ENCODE results near the gene MKKS. TPM values are rescaled to one million over a fixed set of nuclear protein-coding genes. Genes with fewer than 3 reads are reported as not detected.

The MKKS gene
- total and polyA plus RNA-seq, 10 of the 15 experiments (the other 5 are each of a cell fraction or from before 2014, with no cell fraction given), result 4.3 to 17.9 (median 7.7) TPM

DNA sequence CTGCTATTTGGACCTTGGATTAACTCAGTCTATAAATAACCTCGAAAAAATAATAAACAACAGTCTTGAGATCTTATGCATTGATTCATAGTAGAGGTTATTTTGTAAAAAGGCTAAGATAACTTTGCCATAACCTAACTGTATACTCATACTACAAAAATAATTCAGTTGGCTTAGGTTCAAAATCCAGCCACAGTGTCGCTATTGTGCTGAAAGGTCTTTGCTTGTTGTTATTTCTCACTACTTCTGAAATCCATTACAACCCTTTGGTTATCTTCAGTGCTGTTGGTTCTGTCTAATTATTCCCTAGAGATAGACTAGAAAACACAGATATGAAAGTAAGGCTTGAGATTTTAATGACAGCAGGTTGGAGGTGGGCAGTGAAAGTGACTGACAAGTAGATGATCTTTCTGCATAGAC lies 74.4 kb downstream of the MKKS start (continued):
- TF ChIP-seq, protein P1, sequence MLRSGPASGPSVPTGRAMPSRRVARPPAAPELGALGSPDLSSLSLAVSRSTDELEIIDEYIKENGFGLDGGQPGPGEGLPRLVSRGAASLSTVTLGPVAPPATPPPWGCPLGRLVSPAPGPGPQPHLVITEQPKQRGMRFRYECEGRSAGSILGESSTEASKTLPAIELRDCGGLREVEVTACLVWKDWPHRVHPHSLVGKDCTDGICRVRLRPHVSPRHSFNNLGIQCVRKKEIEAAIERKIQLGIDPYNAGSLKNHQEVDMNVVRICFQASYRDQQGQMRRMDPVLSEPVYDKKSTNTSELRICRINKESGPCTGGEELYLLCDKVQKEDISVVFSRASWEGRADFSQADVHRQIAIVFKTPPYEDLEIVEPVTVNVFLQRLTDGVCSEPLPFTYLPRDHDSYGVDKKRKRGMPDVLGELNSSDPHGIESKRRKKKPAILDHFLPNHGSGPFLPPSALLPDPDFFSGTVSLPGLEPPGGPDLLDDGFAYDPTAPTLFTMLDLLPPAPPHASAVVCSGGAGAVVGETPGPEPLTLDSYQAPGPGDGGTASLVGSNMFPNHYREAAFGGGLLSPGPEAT (IDR thresholded peaks at IDR 0.05; ENCODE audit: low read depth), result no peak
- TF ChIP-seq NBN (IDR thresholded peaks at IDR 0.05), result 0 out of 2 replicates have a peak, but pooled peaks have one; percentile 58
- TF ChIP-seq BCL11A (IDR thresholded peaks at IDR 0.05; ENCODE audit: low read depth, low read length), result peak; percentile 52; the same call in 1 of the 2 replicates
- TF ChIP-seq PRDM15 (CRISPR knock-in tag; IDR thresholded peaks at IDR 0.05), result no peak

DNA sequence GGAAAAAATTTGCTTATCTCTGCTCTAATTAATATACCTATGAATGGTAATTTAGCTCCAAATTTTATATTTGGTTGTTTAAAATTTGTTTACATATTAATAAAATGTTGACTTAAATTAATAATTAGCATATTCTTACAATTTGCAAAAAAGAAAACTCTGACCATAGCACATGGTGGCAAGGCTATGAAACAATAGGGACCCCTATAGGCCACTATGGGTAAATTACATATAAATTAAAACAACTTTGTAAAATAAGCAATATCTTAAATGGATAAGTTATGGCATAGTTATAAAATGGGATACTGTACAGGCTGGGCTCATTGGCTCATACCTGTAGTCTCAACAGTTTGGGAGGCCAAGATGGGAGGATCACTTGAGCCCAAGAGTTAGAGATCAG lies 76.0 kb downstream of the MKKS start:
- H3K27me3 ChIP-seq (replicated peaks in 1 of 2; ENCODE audit: control insufficient read depth in 2 of 2, insufficient read depth in 2 of 2, low read length in 1 of 2), result no peaks in the 10 kb centered on the region
- no TSS peak for BruUV-seq (replicated peaks)
- ChIA-PET CTCF (interaction anchor here (0.7 to 1.5 kb wide), 6 partner anchors 9 to 656 kb away, joined by 3 to 7 read pairs (median 4); no protein-coding TSS in a partner anchor), POLR2A (interaction anchor here (0.6 kb wide), 1 partner anchor 87 kb away, joined by 6 read pairs; no protein-coding TSS in a partner anchor), RAD21 (ENCODE audit: unreplicated experiment) (interaction anchor here (1.0 kb wide), 1 partner anchor 41 kb away, joined by 3 read pairs; no protein-coding TSS in a partner anchor), SMC1A (ENCODE audit: uncharacterized antibody, unreplicated experiment) (interaction anchor here (0.7 to 8.8 kb wide), 6 partner anchors 8 to 120 kb away, joined by 3 to 103 read pairs (median 4); no protein-coding TSS in a partner anchor)
- no peak for DNase-seq (ENCODE audit: low read depth, low spot score)
- H3K4me3 ChIP-seq, result no peak overlapping the region
- no peaks in the 10 kb centered on the region for H3K79me2 ChIP-seq (ENCODE audit: control insufficient read depth, insufficient read depth, low read length)
- no peaks in the 10 kb centered on the region for H4K20me1 ChIP-seq (ENCODE audit: control insufficient read depth, insufficient read depth)
- no peak overlapping the region for H3K27ac ChIP-seq (ENCODE audit: control insufficient read depth, insufficient read depth)
- FAIRE-seq, result no peak
- TF ChIP-seq SMAD5 (IDR thresholded peaks at IDR 0.05; ENCODE audit: low read depth), result no peak
- no peaks in the 10 kb centered on the region; the same call in 2 of the 3 replicates for H3K9me3 ChIP-seq (replicated peaks; ENCODE audit: control insufficient read depth, insufficient read depth, low read length)
- ATAC-seq, result no peak
- no peak overlapping the region for H3K9ac ChIP-seq (ENCODE audit: control insufficient read depth, insufficient read depth, low read length)
- H3K4me1 ChIP-seq (ENCODE audit: control insufficient read depth, insufficient read depth, low read length), result no peaks in the 10 kb centered on the region
- in situ Hi-C loops (cut with MboI) (no loop called here), intact Hi-C loops (cut with micrococcal nuclease; ENCODE audit: unreplicated experiment) (no loop called here)
- no peak overlapping the region for H3K4me2 ChIP-seq (ENCODE audit: control insufficient read depth, insufficient read depth)
- no peak overlapping the region for H2AFZ ChIP-seq (ENCODE audit: control insufficient read depth, low read depth, low read length)
- H3K36me3 ChIP-seq (ENCODE audit: control insufficient read depth in 2 of 2, insufficient read depth in 2 of 2, low read length in 1 of 2), result no peaks in the 10 kb centered on the region

All from GM12878 (cell line).